SHP77 (cell line): Measurements from ENCODE around the gene MFAP3L.

Experiments used
- DNase-seq, 2 experiments: peaks; one replicate each; lab custom pipeline; 2025; lab: John Stamatoyannopoulos, UW

The MFAP3L gene

DNA sequence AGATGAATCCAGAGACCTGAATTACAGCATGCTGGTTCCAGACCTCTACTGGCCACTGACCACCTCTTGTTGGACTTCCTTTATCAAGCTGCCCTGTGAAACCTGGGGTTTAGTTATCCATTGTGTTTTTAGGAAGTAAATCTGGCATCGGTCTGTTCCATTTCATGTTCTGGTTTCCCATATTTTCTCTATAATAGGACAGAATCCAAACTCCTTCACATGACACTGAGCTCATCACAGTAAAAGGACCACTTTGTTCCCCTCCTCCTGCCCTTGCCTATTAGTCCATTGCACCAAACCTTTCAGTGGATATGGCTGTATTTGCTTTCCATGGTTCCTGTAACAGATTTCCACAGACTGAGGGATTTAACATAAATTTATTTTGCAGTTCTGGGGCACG, 4.0 kb downstream of the MFAP3L start:
- no peak for DNase-seq

DNA sequence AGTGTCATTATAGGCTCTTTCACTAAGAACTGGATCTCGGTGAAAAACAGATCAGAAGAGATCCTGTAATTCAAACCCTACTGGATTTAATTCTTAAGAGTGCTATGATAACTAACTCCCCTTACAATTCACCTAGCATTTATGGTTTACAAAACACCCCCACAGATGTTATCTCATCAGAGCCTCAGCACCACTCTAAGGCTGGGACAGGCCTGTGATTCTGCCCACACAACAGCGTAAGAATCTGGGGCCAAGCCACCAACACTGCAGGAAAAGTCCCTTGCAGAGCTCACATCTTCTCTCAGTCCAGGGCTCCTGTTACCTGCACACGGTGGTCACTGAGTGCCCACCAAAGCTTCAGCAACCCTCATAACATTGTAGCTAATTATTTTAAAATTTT, 8.9 kb downstream of the MFAP3L start:
- DNase-seq: no peak

DNA sequence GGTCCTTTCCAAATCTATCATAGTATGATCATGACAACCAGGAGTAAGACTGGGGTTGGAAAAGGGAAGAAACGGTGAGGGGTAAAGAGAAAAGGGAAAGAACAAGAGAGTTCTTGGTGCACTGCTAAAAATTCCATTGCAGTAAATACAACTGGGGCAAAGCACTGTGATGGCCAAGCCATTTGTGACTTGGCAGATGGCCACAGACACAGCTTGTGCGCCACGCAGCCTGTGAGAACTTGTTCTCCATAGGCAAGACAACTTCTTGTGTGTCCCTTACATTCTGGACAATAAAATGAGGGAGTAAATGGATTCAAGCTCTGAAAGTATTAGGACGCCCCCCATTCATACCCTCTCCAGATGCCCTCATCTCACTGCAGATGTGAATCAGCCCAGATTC, 10.9 kb downstream of the MFAP3L start:
- DNase-seq: no peak

DNA sequence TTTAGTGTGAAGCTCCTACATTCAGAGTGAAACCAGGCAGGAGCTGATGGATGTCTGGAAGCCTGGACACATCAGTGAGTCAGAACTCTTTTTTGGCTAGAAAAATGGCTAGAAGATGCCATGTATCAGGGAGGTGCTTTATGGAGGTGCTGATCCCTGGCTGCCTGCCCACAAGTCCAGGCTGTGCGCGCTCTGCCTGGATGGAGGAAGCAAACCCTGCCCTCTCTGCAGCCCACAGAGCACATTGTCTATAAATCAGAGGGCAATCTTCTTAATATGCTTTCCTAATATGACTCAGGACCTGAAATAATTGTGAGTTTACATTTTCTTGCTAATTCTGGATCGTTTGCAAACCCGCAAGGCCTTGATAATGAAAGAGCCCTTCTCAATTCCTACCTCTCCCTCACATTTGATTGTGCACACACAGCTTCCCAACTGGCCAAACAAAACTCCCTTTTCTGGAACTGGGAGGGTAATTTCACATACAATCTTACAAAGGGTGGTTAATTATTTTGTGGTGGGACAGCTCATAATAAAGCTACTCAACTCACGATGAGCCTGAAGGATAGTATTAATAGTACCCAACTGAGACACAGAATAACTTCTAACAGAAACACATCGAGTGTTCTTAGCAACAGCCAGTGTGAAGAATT, 11.7 kb downstream of the MFAP3L start:
- DNase-seq: no peak

DNA sequence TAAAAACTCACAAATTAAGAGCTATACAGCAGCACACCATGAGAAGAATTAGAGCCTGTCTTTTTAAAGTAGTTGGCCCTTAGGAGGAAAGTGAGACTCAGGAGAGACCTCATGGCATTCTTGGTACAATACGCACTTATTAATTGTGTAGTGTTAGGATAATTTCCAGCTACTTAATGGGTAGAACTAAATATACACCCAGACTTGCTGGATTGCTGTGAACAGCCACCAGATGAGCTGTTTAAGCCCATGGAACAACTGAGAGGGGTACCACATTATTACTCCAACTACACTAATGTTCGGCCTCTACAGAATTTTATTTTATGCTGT, 13.6 kb downstream of the MFAP3L start:
- DNase-seq: no peak

DNA sequence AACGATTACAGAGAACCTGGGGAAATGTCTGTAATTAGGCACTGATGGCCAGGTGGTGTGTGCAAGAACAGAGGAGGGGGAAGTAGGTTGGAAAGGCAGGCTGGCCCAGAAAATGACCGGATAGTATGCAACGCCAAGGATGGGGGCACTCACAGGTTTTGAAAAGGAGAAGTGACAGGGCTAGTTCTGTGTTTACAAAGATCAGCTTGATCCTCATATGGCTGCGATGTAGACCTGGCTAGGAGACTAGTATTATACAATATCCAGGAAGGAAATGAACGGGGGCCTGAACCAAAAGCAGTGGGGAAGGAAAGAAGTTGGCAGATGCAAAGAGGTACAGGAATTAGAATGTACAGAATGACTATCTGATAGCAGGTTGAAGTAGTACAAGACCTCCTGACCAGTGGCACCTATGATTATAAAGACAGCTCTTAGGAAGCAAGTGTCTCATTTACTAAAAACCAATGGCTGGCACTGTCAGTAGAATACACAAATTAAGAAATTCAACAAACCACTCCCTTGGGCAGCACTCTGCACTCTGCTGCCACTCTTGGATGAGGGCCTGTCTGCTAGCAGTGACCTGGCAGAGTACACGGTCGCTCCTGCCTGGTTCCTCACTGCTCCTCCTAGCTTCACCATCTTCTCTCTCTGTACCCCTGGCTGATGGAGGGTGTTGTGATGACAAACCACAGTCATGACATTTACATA, 14.1 kb downstream of the MFAP3L start:
- no peak for DNase-seq

DNA sequence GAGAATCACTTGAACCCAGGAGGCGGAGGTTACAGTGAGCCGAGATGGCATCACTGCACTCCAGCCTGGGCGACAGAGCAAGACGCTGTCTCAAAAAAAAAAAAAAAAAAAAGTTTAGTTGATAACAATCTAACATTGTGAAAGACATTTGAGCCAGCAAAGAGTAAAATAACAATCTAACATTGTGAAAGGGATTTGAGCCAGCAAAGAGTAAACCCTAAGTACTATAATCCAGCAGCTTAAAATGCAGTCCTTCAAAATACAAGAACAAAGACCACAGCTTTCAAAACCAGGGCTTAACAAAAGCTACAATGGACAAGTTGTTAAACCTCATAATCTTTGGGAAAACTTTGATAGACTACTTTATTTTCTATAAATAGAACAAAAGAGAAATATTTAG, 16.9 kb downstream of the MFAP3L start:
- DNase-seq: no peak

DNA sequence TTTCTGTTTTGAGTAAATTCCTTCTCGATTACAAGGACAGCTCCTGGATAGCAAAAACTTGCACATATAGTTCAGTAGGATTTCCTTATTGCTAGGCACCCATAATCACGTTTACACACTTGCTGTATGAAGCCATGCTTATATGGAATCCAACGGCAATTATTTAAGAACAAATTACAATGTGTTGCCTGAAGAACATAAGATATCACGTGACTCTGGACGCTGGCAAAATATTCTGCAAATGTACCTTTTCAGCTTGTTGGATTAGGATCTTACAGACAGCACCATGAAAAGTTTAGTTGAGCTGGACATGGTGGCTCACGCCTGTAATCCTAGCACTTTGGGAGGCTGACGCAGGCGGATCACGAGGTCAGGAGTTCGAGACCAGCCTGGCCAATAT, 17.4 kb downstream of the MFAP3L start:
- DNase-seq: no peak

DNA sequence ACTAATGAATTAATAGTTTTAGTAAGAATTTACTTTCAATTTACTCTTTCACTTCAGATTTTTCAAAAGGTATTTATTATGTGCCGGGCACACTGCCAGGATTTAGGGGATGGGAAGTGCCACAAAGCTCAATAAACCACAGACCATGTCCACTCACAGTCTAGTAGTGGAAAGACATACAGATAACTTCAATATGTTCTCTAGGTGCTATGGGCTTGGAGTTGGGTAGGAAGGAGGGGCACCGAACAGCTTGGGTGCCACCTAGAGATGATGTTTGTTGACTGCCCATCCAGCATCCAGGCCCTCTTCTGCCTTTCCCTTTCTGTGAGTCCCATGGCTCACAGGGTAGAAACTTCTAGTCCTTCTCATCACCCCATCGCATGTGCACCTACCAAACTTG, 17.8 kb downstream of the MFAP3L start:
- DNase-seq: no peak

DNA sequence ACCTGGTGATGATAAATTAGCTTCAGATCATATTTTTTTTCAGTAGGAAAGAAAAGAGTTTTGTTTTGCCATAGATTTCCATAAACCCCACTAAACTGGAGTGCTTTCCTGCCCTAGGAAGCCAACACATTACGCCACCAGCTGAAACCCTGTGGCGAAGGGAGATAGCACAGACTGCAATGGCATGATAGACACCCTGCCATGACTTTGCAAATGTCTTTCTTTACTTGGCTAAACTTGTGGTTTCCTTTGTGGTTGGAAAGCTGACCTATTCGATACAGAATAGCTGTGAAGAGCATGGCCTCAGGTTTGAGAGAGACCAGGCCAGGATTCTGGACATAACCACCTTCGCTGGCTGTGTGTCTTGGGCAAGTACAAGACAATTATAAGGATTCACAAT, 19.1 kb downstream of the MFAP3L start:
- no peak for DNase-seq

DNA sequence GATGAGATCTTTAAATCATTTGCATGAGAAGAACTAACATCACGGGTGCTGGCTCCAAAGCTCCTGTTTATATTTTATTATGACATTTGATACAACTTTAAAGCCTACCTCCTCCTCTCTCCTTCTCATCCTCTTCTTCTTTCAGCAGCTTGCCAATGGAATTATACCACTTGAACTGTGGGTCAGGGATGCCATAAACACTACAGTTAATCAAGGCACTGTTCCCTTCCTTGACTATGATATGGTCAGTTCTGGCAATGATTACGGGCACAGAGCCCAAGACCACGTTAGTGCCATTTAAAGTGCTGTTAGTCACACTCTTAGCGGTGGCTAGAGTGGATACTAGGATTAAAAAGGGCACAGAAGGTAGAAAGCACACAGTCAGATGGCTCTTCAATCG, 20.7 kb downstream of the MFAP3L start:
- DNase-seq: no peak

DNA sequence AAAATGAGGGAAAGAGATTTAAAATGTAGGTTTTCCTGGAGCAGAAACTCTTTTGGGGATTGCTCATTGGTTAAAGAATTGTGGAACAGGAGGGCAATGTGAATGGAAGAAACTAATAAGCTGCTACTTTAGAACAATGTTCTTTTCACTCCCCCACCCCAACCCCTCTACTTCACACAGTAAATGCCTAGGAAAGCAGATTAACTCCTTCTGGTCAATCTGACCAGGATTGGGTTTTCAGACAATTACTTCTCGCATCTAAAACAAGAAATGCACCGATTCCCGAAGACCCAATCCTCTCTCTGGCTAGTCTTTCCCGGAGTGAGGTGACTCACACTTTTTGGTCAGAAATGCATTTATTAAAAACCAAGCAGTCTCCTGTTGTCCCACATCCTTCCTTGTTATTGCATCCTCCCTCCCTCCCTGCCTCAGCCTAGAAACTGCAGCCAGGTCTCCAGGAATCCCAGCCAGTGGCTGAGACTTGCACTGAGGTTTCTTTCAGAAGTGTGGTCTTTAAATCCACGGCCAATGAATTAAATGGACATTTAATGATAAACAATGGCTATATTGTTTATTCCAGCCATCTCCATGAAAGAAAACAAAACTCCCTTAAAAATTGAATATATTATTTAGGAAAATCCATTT, 21.4 kb downstream of the MFAP3L start:
- no peak for DNase-seq

DNA sequence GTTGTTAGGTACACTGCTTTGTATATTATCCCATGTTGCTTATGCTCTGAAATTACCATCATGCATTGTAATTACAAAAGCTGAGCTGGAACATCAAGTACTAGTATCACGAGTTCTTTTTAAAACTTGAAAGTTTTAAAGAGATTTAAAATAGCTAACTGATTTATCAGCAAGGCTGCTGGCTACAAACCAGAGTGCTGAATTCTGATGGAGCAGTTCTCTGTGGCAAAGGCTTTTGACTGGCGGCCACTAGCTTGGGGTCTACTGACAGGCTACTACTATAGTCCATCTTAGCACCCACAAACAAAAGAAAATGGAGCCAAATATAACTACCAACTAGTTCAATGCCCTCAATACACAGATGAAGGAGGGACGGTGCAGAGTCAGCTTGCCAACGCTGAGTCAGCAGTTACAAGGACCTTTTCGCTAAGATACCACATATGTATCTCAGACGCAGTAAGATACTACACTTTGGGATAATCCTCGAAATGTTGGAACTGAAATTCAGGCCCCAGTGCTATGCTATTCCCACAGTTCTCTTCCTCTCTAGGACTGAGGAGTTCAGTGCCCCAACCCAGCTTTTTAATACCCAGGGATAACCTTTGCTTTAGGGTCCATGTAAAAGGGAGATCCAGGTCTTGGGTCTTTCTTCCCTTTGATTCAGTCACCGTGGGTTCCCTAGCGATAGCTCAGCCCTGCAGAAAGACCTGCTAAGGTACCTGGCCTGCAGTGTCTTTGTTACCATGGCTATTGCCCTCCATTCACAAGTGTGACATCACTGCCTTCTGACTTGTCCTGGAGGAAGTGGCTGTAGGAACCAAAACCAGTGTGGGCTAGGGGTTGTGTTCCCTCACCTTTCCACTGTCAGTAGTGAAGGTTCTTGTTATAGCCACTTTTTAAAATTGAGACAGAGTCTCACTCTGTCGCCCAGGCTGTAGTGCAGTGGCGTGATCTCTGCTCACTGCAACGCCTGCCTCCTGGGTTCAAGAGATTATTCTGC, 22.8 kb downstream of the MFAP3L start:
- DNase-seq: no peak

DNA sequence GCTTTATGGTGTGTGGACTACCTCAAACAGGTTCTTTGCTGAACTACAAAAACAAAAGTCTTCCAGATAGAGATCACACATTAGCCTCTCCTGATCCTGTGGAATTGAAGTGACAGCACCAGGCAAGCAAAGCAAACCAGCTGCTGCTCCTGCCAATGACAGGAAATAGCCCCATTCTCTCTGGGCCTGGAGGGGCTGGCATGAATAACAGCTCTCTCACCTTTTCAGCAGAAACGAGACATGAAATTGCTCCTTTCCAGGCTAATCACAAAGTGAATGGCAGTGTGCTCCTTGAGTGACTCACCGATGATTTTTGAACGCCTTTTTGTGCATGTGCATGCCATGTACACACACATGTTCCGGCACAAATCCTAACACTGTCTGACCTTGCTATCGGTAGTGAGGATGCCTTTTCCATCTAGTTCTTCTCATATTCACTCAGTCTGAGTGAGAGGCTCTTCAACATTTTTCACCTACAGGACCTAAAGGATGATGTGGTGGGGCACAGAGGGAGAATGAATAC, 24.4 kb downstream of the MFAP3L start:
- no peak for DNase-seq

DNA sequence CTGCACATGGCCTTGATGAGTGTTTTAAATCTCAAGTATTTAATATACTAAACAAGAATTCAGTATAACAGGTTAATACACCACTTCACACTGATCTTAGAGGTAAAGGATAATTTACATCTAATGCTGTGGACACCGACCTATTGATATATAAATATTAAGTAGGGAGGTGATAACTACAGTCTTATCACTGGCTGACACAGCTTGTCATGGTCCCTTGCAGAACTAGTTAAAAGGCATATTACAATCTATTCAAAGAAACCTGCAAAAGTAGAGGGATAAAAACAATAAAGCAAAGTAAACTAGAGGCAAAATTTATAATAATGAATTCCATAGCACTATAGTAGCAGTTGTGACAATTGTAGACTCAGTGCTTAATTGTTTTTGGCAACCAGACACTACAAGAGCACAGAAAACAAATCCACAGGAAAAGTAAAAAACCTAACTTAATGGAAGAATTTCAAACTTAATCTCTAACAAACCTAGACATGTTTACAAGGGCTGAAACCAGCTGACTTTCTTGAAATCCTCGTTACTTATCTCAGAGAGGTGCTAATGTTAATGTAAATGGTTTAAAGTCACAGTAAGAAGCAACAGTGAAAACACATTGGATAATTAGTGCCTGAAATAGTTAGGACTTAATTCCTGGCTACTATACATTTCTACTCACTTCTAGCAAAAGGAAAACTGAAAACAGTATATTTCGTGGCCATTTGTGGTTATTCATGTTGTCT, 25.0 kb downstream of the MFAP3L start:
- DNase-seq: no peak

DNA sequence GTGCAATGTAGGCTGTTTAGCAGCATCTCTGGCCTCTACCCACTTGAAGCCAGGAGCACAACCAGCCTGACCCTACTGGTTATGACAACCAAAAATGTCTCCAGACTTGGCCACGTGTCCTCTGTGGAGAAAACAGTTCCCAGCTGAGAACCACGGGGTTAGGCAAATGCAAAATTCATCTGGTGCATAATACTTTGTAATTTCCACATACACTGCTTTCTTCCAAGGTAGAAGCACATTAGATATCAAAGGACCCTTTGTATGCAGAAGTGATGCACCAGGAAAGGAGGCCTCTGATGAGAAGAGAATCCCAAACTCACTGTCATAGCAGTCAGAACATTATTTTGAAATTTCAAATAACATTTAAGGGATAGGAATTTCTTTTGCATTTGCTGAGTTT, 26.3 kb downstream of the MFAP3L start:
- DNase-seq: no peak

DNA sequence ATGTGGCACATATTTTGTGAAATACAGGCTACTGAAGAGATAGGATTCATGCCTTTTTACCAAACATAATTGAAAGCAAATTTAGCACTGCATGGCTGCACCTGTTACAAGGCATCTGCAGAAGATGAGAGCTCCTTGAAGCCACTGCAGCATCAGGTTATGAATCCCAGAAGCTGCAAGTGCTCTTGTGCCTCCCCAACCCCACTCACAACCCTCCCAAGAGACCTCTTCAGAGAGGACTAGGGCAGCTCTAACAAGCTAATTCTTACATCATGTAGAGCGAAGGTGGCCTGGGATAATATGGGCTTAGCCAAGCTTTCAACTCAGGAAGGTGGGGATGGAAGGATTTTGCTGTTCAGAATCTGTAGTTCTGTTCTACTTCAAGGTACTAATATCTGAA, 27.2 kb downstream of the MFAP3L start:
- DNase-seq: no peak

DNA sequence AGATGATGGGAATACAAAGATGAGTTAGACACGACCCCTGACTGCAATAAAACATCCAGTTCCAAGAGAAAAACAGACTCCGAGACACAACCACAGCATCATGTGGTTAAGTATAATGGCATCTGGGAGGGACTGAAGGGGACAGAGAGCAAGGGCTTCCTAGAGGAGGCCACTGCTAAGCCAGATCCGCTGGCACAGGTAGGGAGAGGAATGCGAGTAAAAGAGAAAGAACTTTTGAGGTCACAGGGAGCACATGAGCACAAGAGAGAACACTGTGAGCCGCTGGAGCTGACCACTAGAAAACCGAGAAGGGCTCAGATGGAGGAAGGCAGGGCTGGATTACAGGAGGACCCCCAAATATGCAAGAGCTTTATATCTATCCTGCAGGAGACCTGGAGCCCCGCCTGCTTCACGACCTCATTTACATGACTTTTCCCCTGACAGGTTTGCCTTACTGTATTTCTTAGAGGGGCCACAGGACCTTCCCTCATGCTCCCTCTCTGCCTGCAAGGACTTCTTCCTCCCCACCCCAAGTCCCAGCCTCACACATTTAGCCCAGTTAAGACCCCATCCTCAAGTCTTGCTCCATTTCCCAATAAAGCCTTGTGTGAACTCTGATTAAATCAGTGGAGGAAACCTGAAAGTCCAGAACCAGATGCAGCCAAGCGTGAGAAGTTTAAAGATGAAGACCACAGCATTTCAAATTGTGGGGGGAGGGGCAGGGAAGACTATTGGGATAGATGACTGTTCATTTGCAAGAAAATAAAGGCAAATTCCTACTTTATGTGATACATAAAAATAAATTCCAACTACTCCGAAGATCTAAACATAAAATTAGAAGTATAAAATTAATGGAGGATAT, 29.6 kb downstream of the MFAP3L start:
- no peak for DNase-seq

DNA sequence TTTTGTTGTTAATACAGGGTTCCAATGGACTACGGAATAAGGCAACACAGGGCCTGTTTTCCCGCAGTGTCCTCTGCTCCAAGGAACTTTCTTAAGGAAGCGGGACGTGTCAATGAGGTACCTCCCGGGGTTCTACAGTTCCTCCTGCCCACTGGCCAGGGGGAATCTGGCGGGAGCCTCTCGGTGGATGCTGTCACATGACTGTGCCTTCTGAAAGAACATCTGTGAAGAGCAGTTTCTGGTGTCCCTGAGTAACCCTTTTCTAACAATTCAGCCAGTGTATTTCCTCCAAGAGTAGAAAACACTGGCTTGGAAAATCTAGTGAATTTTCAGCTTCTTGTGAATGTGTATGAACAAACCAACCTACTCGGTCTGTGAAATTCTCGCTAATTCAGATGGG, 32.7 kb downstream of the MFAP3L start:
- no peak for DNase-seq

DNA sequence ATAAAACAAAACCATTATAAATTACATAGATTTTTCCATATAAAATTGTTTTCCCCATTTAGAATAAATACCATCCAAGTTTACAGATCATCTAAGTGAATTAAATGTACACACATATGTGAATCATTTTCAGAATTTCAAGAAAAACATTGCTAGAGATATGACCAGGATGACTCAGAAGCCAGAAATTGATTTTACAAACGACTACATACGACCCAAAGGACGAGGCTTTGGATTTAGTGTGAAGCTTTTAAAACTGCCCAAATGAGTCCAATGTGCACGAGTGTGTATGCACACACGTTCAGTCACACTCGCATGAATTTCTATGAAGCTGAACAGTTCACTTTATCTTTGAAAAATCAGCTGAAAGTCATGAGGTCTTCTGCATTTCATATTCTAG, 37.9 kb downstream of the MFAP3L start:
- DNase-seq: no peak
